ENCODE measurements around the gene NELFE. TPM values are rescaled to one million over a fixed set of nuclear protein-coding genes. Genes with fewer than 3 reads are reported as not detected.
"Not testable (repeated sequence)": the region's sequence is repeated elsewhere in the genome, so short reads cannot be mapped to it uniquely, and the experiment has no call there.

Gene NELFE
- total RNA-seq, 4 donors from 2014 or later: 53.2 to 88.2 (median 83.4) TPM

DNA sequence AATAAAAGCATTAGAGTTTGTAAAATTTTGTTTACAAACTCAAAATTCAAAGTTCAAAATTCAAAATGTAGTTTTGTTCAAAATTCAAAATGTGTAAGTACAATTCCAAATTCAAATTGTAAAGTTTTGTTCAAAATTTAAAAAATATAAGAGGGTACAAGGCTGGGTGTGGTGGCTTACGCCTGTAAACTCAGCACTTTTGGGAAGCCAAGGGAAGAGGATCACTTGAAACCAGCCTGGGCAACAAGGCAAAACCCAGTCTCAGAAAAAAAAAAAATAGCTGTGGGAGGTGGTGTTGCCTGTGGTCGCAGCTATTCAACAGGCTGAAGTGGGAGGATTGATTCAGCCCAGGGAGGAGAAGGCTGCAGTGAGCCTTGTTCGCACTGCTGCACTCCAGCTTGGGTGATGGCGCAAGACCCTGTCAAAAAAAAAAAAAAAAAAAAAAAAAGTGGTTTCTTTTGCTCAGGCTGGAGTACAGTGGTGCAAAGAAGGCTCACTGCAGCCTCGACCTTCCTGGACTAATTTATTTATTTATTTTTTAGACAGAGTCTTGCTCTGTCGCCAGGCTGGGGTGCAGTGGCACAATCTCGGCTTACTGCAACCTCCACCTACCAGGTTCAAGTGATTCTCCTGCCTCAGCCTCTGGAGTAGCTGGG is 51.5 kb downstream of the NELFE start:
- H3K4me3 ChIP-seq (ENCODE audit: low read depth, poor library complexity, severe bottlenecking): no peak overlapping the region
- TF ChIP-seq, protein P1, sequence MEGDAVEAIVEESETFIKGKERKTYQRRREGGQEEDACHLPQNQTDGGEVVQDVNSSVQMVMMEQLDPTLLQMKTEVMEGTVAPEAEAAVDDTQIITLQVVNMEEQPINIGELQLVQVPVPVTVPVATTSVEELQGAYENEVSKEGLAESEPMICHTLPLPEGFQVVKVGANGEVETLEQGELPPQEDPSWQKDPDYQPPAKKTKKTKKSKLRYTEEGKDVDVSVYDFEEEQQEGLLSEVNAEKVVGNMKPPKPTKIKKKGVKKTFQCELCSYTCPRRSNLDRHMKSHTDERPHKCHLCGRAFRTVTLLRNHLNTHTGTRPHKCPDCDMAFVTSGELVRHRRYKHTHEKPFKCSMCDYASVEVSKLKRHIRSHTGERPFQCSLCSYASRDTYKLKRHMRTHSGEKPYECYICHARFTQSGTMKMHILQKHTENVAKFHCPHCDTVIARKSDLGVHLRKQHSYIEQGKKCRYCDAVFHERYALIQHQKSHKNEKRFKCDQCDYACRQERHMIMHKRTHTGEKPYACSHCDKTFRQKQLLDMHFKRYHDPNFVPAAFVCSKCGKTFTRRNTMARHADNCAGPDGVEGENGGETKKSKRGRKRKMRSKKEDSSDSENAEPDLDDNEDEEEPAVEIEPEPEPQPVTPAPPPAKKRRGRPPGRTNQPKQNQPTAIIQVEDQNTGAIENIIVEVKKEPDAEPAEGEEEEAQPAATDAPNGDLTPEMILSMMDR (IDR thresholded peaks at IDR 0.05): no peak
- TF ChIP-seq POLR2A (IDR thresholded peaks at IDR 0.05): no peak
- WGBS, 2 donors: 54 to 57% methylated on average over 7 of the region's 7 CpGs
- intact Hi-C loops (cut with DNase I; ENCODE audit: low total_unique reads): no loop called here
- no peak for DNase-seq (ENCODE audit: low spot score in 2 of 2)

DNA sequence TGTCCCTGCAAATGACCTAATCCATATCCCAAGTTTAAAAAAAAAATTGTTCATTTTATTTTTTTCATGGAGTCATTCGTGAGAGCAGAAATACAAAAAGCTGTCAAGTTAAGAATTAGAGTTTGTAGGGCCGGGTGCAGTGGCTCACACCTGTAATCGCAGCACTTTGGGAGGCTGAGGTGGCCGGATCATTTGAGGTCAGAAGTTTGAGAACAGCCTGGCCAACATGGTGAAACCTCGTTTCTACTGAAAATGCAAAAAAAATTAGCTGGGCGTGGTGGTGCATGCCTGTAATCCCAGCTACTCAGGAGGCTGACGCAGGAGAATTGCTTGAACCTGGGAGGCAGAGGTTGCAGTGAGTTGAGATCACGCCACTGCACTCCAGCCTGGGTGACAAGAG is 52.0 kb downstream of the NELFE start:
- H3K4me3 ChIP-seq (ENCODE audit: low read depth, poor library complexity, severe bottlenecking); intact Hi-C loops (cut with DNase I; ENCODE audit: low total_unique reads); DNase-seq (ENCODE audit: low spot score in 2 of 2): not testable (repeated sequence)
- WGBS, 2 donors: 78 to 85% methylated on average over 8 of the region's 8 CpGs

DNA sequence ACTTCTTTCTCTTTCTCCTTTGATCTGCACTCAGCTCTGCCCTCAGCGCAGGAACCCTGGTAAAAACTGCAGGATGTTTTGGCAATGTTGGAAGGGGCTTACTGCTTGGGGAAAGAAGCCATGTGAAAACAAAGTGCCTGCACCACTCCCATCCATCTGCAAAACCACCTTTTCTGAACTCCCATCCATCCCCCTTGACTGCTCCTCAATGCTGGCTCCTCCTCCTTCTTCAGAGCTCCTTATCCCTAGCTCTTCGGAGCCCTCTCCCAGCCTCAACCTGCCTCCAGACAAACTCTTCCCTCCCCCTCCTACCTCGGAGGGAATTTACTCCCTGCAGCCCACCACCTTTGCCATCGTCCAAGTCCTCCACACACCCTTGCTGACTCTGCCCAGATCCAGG is 52.6 kb downstream of the NELFE start:
- no peak for TF ChIP-seq POLR2A (IDR thresholded peaks at IDR 0.05)
- TF ChIP-seq, protein P1 (IDR thresholded peaks at IDR 0.05): no peak
- 33 to 41% methylated on average over 4 of the region's 4 CpGs for WGBS, 2 donors
- DNase-seq (ENCODE audit: low spot score in 2 of 2): no peak
- intact Hi-C loops (cut with DNase I; ENCODE audit: low total_unique reads): no loop called here
- no peak overlapping the region for H3K4me3 ChIP-seq (ENCODE audit: low read depth, poor library complexity, severe bottlenecking)

DNA sequence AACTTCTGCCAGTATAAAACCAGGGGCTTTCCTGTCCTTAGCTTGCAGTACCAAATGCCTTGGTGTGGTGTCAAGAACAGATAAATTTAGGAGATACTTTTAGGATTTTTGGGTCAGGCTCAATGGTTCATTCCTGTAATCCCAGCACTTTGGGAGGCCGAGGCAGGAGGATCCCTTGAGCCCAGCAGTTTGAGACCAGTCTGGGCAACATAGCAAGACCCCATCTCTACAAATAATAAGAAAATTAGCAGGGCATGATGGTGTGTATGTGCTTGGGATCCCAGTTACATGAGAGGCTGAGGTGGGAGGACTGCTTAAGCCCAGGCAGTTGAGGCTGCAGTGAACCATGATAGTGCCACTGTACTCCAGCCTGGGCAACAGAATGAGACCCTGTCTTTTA is 53.7 kb downstream of the NELFE start:
- TF ChIP-seq POLR2A (IDR thresholded peaks at IDR 0.05): no peak
- TF ChIP-seq, protein P1 (IDR thresholded peaks at IDR 0.05): no peak
- H3K4me3 ChIP-seq (ENCODE audit: low read depth, poor library complexity, severe bottlenecking): no peak overlapping the region
- 86 to 100% methylated on average over 1 of the region's 1 CpG for WGBS, 2 donors
- no peak for DNase-seq (ENCODE audit: low spot score in 2 of 2)
- intact Hi-C loops (cut with DNase I; ENCODE audit: low total_unique reads): no loop called here

DNA sequence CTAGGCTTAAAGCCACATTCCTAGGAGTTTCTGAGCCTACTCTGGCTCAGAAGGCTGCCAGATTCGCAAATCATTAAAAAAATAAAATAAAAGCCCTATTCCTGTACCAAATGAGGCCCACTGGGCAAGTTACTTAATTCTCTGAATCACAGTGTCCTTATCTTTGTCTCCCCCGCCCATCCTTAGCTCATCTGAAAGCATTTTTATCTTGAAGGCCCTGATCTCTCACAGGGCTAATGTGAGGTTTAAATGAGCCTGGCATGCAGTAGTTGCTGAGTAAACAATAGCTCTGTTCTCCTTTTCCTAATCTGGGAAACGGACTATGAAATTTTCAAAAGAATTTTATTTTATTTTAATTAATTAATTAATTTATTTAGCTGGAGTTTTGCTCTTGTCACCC is 54.8 kb downstream of the NELFE start:
- WGBS, 2 donors: 89 to 92% methylated on average over 3 of the region's 3 CpGs
- DNase-seq (ENCODE audit: low spot score in 2 of 2): no peak
- intact Hi-C loops (cut with DNase I; ENCODE audit: low total_unique reads): no loop called here

More for the DNA sequence above, 54.8 kb downstream of the NELFE start:
- TF ChIP-seq, protein P1 (IDR thresholded peaks at IDR 0.05): no peak
- TF ChIP-seq POLR2A (IDR thresholded peaks at IDR 0.05): no peak
- no peak overlapping the region for H3K4me3 ChIP-seq (ENCODE audit: low read depth, poor library complexity, severe bottlenecking)

MicroRNA genes within 50 kb of the gene (microRNA counts, 767-probe panel; counts per million panel counts)
- microRNA hsa-miR-1236: 0 to 358 counts per million in 2 donors

Small RNA genes lying within 50 kb of the gene (microRNA-seq; reads per million reads assigned to microRNA genes)
- gene MIR1236 (ENCODE audit: borderline number of aligned reads in 1 of 2, borderline replicate concordance in 2 of 2): 0 reads per million in 2 donors

Other genes with a start within 250 kb of the NELFE start
- gene LY6G6D, start 243.6 kb downstream of the NELFE start, total RNA-seq: 1 to 10 TPM in 1 of 4 donors, not detected in 3; 9.5 TPM
- gene LY6G6C, start 237.2 kb downstream of the NELFE start, total RNA-seq: 100 to 1,000 TPM; 189 to 513 (median 237) TPM
- gene MPIG6B, start 235.6 kb downstream of the NELFE start, total RNA-seq: 10 to 100 TPM in 1 of 4 donors, 1 to 10 TPM in 3; 6.0 to 10.5 (median 7.9) TPM
- 100 to 1,000 TPM in 3 of 4 donors, 10 to 100 TPM in 1; 65.7 to 124 (median 106) TPM for gene DDAH2, start 229.7 kb downstream of the NELFE start, total RNA-seq
- gene CLIC1, start 222.4 kb downstream of the NELFE start, total RNA-seq: 100 to 1,000 TPM; 293 to 430 (median 393) TPM
- gene MSH5, start 219.0 kb downstream of the NELFE start, total RNA-seq: 10 to 100 TPM in 3 of 4 donors, 1 to 10 TPM in 1; 7.8 to 13.8 (median 11.4) TPM
- 10 to 100 TPM; 25.3 to 80.6 (median 55.3) TPM for gene SAPCD1, start 196.3 kb downstream of the NELFE start, total RNA-seq
- 1 to 10 TPM in 3 of 4 donors, under 1 TPM in 1; 0.49 to 4.8 (median 1.4) TPM for gene VWA7, start 181.6 kb downstream of the NELFE start, total RNA-seq
- gene VARS1, start 163.2 kb downstream of the NELFE start, total RNA-seq: 10 to 100 TPM; 39.2 to 53.9 (median 46.9) TPM
- gene LSM2, start 152.0 kb downstream of the NELFE start, total RNA-seq: 10 to 100 TPM; 24.7 to 34.5 (median 28.7) TPM
- gene HSPA1L, start 143.7 kb downstream of the NELFE start, total RNA-seq: 1 to 10 TPM; 1.3 to 2.3 (median 1.8) TPM
- 100 to 1,000 TPM; 237 to 342 (median 321) TPM for gene HSPA1A, start 143.4 kb downstream of the NELFE start, total RNA-seq
- 100 to 1,000 TPM; 378 to 549 (median 420) TPM for gene HSPA1B, start 131.2 kb downstream of the NELFE start, total RNA-seq
- 10 to 100 TPM; 29.1 to 47.6 (median 39.6) TPM for gene NEU1, start 96.2 kb downstream of the NELFE start, total RNA-seq
- gene SLC44A4, start 80.0 kb downstream of the NELFE start, total RNA-seq: 1 to 10 TPM; 1.6 to 5.2 (median 3.2) TPM
- 10 to 100 TPM; 25.5 to 39.3 (median 33.6) TPM for gene EHMT2, start 61.3 kb downstream of the NELFE start, total RNA-seq
- 1 to 10 TPM in 1 of 4 donors, under 1 TPM in 3; 0.25 to 1.6 (median 0.77) TPM for gene ZBTB12, start 56.9 kb downstream of the NELFE start, total RNA-seq
- 1 to 10 TPM; 4.9 to 7.7 (median 6.7) TPM for gene C2, start 31.3 kb downstream of the NELFE start, total RNA-seq
- 10 to 100 TPM in 1 of 4 donors, 1 to 10 TPM in 3; 1.4 to 13.1 (median 4.5) TPM for gene CFB, start 12.9 kb downstream of the NELFE start, total RNA-seq
- gene SKIC2, start 204 bp upstream of the NELFE start, total RNA-seq: 10 to 100 TPM; 23.3 to 57.8 (median 32.3) TPM
- 10 to 100 TPM; 14.6 to 19.9 (median 16.4) TPM for gene DXO, start 13.2 kb upstream of the NELFE start, total RNA-seq
- 10 to 100 TPM in 1 of 4 donors, 1 to 10 TPM in 3; 5.6 to 10.4 (median 7.4) TPM for gene C4A, start 23.1 kb upstream of the NELFE start, total RNA-seq
- gene C4B, start 55.8 kb upstream of the NELFE start, total RNA-seq: 10 to 100 TPM in 1 of 4 donors, 1 to 10 TPM in 3; 4.5 to 12.1 (median 6.3) TPM
- gene CYP21A2, start 79.4 kb upstream of the NELFE start, total RNA-seq: 1 to 10 TPM in 1 of 4 donors, under 1 TPM in 2, not detected in 1; 0.27 to 3.9 (median 0.88) TPM
- gene TNXB, start 150.4 kb upstream of the NELFE start, total RNA-seq: 100 to 1,000 TPM in 1 of 4 donors, 10 to 100 TPM in 3; 24.9 to 155 (median 46.3) TPM
- gene ATF6B, start 169.3 kb upstream of the NELFE start, total RNA-seq: 100 to 1,000 TPM in 1 of 4 donors, 10 to 100 TPM in 3; 46.8 to 102 (median 54.1) TPM
- 10 to 100 TPM in 1 of 4 donors, 1 to 10 TPM in 3; 5.8 to 12.5 (median 8.0) TPM for gene FKBPL, start 171.3 kb upstream of the NELFE start, total RNA-seq
- 1 to 10 TPM in 2 of 4 donors, under 1 TPM in 2; 0.56 to 2.6 (median 0.94) TPM for gene PRRT1, start 193.0 kb upstream of the NELFE start, total RNA-seq
- 100 to 1,000 TPM in 1 of 4 donors, 10 to 100 TPM in 3; 36.6 to 220 (median 56.9) TPM for gene PPT2, start 195.2 kb upstream of the NELFE start, total RNA-seq
- gene EGFL8, start 205.6 kb upstream of the NELFE start, total RNA-seq: 10 to 100 TPM; 12.5 to 40.8 (median 18.6) TPM
- 10 to 100 TPM; 18.8 to 53.2 (median 28.0) TPM for gene AGPAT1, start 217.1 kb upstream of the NELFE start, total RNA-seq
- gene RNF5, start 219.4 kb upstream of the NELFE start, total RNA-seq: 10 to 100 TPM; 52.4 to 75.3 (median 56.8) TPM
- 1 to 10 TPM in 3 of 4 donors, under 1 TPM in 1; 0.56 to 4.1 (median 2.3) TPM for gene AGER, start 225.3 kb upstream of the NELFE start, total RNA-seq
- 10 to 100 TPM; 49.2 to 63.9 (median 55.8) TPM for gene PBX2, start 231.2 kb upstream of the NELFE start, total RNA-seq
- 1 to 10 TPM in 3 of 4 donors, under 1 TPM in 1; 0.69 to 7.5 (median 4.3) TPM for gene GPSM3, start 233.7 kb upstream of the NELFE start, total RNA-seq

Data from lower leg skin (tissue), 4 donors.